IPS-11a (cell line): ENCODE data around the gene ADAP1.
"Not testable (repeated sequence)": the region's sequence is repeated elsewhere in the genome, so short reads cannot be mapped to it uniquely, and the experiment has no call there.

Experiments
- H3K4me3 ChIP-seq: one replicate; pipeline ENCODE4 v1.5.1; 2013; ENCODE audit warnings: low read depth, low read length, control low read depth

ADAP1 gene, protein sequence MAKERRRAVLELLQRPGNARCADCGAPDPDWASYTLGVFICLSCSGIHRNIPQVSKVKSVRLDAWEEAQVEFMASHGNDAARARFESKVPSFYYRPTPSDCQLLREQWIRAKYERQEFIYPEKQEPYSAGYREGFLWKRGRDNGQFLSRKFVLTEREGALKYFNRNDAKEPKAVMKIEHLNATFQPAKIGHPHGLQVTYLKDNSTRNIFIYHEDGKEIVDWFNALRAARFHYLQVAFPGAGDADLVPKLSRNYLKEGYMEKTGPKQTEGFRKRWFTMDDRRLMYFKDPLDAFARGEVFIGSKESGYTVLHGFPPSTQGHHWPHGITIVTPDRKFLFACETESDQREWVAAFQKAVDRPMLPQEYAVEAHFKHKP

DNA sequence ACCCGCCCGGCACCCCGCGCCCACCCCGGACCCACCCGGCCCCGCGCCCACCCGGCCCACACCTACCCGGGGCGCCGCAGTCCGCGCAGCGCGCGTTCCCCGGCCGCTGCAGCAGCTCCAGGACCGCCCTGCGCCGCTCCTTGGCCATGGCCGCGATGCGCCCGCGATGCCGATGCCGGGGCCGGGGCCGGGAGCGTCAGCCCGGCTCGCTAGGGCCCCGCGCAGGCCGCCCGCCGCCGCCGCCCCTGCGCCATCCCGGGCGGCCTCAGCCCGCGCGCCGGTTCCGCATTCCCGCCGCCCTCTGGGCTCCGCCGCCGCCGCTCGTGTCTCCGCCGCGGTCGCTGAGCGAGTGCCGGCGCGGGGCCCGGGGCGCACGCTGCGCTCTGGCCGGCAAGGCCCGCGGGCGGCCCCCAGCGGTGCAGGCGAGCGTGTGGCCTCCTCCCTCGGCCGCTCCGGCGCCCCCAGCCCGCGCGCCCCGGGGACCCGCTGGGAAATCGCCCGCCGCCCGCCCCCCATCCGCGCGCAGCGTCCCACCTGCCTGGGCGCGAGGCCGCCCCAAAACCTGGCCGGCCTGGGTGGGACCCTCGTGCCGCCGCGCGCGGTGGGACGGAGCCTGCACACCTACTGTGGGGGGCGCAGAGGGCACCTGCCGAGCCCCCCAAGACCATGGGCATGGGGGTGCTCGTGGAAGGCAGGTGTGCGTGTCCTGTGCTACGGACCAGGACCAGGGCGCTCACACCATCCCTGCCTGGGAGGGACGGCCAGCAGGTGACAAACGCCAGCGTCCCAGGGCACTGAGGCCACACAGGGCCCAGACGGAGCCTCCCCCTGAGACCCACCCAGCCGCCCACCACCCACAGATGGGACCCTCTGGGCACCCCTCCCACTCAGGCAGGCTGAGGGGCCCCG is at the start of gene ADAP1:
ADAP1 (minus strand) TSS at position 351 of the 909 bp plus-strand sequence; CDS start at position 148, 203 bp downstream.
- peak within 1 kb of the TSS; percentile 33 for H3K4me3 ChIP-seq

DNA sequence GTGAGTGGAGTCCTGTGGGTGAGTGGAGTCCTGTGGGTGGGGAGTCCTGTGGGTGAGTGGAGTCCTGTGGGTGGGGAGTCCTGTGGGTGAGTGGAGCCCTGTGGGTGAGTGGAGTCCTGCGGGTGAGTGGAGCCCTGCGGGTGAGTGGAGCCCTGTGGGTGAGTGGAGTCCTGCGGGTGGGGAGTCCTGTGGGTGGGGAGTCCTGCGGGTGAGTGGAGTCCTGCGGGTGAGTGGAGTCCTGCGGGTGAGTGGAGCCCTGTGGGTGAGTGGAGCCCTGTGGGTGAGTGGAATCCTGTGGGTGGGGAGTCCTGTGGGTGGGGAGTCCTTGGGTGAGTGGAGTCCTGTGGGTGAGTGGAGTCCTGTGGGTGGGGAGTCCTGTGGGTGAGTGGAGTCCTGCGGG is 48.0 kb upstream of the ADAP1 start:
- not testable (repeated sequence) for H3K4me3 ChIP-seq

DNA sequence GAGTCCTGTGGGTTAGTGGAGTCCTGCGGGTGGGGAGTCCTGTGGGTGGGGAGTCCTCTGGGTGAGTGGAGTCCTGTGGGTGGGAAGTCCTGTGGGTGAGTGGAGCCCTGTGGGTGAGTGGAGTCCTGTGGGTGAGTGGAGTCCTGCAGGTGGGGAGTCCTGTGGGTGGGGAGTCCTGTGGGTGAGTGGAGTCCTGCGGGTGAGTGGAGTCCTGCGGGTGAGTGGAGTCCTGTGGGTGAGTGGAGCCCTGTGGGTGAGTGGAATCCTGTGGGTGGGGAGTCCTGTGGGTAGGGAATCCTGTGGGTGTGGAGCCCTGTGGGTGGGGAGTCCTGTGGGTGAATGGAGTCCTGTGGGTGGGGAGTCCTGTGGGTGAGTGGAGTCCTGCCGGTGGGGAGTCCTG is 47.5 kb upstream of the ADAP1 start:
- not testable (repeated sequence) for H3K4me3 ChIP-seq

DNA sequence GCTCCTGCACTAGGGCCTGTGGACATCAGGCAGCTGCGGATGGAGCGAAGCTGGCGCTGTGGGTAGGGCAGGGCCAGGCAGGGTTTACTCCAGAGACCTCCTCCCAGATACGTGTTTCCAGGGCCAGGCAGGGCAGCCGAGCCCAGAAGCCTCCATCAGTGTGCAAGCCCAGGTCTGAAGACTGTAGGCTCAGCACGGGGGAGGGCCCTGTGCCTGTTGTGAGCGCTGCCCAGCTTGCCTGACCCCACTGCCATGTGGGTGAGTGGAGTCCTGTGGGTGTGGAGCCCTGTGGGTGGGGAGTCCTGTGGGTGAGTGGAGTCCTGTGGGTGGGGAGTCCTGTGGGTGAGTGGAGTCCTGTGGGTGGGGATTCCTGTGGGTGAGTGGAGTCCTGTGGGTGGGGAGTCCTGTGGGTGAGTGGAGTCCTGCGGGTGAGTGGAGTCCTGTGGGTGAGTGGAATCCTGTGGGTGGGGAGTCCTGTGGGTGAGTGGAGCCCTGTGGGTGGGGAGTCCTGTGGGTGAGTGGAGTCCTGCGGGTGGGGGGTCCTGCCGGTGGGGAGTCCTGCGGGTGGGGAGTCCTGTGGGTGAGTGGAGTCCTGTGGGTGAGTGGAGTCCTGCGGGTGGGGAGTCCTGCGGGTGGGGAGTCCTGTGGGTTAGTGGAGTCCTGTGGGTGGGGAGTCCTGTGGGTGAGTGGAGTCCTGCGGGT is 46.7 kb upstream of the ADAP1 start:
- H3K4me3 ChIP-seq = not testable (repeated sequence)

DNA sequence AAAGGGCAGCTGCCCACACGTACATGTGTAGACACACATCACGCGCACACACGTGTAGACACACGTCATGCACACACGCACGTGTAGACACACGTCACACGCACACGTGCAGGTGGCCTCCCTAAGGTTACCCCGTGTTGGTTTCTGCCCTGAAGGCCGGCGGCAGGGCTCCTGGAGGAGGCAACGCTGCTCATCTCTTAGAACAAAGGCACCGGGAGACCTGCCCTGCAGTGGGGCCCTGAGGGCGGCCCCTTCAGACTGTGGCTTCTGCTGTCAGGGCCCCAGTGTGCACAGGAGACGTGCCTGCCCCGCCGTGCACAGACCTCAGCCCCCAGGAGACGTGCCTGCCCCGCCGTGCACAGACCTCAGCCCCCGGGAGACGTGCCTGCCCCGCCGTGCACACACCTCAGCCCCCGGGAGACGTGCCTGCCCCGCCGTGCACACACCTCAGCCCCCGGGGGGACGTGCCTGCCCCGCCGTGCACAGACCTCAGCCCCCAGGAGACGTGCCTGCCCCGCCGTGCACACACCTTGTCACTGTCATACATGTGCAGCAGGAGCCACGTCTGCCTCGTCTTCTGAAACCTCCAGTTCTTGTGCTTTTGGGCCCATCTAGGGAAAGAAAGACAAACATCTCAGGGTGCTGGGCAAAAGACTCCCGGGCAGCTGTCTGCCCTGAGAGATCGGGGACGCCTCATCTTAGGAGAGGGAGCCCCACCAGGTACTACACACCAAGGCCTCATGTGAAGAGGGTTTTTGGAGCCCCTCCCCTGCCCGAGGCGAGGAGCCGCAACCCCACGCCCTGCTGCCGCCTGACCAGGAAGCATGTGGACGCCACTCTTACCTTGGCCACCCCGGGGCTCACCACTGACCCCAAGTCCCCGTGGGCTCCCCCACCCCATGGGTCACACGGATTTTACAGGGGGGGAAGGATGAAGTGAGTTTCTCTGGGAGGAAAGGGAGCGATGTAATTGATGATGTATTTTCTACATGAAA is 45.8 kb upstream of the ADAP1 start:
- H3K4me3 ChIP-seq = no peak overlapping the region

DNA sequence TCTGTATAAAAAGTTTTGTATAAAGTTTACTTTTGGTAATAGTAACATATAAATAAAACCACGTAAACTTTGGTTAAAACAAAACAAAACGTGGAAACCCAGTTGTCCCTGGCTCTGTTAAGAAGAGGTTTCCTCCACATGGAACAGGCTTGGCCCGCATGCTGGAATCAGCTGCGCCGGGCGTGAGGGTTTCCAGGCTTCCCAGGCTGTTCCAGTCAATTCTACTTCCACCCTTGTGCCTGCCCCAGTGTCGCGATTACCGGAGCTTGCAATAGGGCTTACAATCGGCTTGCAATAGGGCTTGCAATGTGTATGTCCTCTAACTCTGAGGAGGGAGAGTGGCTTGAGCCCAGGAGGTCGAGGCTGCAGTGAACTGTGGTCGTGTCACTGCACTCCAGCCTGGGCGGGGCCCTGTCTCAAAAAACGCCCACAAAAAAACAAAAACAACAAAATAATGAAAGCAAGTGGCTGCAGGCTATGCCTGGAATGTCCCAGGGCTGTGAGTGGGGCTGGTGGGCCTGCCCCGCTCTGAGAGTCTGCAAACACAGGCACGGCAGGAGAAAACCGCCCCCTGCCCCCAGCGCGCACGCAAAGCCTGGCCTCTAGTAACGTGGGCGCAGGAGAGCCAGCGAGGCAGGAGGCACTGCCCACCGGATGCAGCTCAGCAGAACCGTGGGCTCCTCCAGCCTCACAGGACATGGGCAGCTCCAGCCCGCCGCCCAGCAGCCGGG is 44.8 kb upstream of the ADAP1 start:
- H3K4me3 ChIP-seq = no peak overlapping the region

DNA sequence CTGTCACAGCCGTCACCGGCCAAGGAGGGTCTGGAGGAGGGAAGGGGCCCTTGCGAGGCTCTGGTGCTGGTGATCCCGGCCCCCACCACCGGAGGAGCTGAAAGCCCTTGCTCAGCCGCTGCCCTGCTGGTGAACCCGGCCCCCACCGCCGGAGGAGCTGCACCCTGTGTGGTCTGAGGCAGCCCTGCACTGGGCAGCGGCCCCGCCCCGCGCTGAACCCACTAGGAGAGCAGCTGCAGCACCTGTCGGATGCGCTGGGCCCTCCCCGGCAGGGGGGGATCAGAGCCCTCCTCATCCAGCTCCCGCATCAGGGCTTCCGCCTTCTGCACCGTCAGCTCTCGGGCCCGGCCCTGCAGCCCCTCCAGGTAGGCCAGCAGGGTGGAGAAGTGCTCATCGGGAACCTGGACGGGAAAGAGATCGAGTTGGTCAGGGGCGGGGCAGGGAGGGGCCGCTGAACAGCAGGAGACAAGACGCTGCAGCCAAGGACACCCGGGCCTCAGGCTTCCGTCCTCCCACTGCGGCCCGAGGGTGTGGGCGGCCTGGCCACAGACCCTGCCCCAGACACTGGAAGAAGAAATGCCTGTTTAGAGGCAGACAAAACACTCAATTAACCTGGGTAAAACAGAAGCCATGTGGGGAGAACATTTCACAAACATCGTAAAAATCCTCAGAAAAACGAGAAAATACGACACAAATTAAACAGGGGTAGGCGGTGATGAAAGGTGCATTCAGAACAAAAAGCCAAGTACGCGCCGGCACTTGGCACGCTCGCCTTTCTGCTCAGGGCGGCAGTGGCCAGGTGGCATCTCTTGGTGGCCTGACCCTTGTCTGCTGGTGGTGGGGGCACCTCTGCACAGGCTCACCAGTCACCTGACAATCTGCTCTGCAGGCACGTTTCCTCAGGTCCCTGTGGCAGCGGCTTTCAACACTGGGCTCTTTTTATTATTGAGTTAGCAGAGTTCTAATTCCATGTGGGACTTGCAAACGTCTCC is 43.2 kb upstream of the ADAP1 start:
- no peak overlapping the region for H3K4me3 ChIP-seq

DNA sequence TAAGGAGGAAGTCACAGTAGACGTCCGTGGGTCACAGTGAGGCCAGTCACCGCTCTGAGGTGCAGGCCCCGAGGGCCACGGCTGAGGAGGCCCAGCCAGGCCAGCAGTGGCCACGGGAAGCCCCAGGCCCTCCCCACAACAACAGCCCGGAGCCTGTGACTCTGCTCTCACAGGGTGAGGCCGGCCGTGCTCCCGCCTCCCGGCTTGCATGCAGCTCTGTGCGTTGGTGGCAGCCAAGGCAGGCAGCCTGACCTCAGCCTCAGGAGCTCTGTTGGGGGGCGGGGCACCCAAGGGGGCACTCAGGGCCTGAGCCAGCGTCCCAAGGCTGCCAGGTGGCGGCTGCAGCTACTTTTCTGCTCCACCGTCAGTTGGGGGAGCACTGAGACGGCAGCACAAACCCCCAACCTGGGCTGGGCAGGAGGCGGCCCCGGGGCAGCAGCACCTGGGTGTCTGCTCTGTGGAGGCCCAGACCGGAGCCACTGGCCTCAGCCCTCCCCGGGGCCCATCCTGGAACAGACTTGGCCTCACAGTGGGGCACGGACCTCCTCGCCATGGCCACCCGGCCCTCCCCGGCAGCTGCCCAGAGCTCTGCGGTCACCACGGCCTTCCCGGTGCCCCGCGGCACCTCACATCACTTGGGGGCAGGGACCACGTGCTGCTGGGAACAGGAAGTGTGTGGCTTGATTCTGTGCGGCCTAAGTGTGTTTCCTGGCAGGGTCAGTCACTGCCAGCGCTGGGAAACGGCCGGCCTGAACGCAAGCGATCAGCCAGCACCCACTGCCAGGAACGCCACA is 41.8 kb upstream of the ADAP1 start:
- H3K4me3 ChIP-seq = no peak overlapping the region

DNA sequence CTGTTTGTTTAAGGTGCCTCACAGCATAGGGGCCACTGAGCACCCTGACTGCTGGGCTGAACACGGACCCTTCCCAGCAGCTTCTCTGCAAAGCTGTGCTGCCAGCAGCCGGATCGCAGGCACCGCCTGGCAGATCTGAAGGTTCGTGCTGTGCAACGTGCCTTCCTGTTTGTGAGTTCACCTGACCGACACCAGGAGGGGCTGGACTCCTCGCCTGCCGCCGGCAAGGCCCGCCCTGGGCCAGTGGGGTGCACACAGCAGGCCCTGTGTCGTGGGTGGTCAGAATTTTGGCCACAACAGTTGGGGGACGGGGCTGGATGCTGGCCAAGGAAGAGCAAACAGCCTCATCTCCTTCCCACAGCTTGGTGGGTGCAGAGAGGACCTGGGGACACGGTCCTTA is 41.1 kb upstream of the ADAP1 start:
- no peak overlapping the region for H3K4me3 ChIP-seq

DNA sequence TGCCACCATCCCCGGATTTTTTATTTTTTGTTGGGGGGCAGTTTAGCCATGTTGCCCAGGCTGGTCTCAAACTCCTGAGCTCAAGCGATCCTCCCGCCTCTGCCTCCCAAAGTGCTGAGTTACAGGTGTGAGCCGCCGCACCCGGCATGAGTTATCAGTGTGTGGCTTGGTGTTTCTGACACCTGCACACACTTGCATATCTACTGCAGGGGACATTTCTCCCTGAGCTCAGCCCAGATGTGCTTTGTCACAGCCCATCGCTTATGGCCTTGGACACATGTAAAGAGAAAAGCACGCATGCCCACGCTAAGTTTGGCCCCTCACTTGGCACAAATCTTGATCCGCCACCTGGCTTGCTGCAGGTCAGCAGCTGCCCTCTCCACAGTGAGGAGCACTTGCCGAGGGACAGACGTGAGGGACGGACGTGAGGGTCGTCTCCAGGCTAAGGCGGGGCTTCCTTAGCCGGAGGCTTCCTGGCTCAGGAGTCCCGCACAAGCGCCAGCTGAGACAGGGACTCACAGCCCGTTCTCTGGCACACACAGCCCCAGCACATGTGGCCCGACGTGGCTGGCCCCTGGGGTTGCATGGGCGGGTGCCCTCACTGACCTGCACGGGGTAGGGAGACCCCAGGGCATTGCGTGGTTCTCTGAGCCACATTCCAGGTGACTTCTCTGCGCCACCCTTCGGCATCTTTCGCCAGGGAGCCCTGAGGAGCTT is 40.3 kb upstream of the ADAP1 start:
- H3K4me3 ChIP-seq = no peak overlapping the region

DNA sequence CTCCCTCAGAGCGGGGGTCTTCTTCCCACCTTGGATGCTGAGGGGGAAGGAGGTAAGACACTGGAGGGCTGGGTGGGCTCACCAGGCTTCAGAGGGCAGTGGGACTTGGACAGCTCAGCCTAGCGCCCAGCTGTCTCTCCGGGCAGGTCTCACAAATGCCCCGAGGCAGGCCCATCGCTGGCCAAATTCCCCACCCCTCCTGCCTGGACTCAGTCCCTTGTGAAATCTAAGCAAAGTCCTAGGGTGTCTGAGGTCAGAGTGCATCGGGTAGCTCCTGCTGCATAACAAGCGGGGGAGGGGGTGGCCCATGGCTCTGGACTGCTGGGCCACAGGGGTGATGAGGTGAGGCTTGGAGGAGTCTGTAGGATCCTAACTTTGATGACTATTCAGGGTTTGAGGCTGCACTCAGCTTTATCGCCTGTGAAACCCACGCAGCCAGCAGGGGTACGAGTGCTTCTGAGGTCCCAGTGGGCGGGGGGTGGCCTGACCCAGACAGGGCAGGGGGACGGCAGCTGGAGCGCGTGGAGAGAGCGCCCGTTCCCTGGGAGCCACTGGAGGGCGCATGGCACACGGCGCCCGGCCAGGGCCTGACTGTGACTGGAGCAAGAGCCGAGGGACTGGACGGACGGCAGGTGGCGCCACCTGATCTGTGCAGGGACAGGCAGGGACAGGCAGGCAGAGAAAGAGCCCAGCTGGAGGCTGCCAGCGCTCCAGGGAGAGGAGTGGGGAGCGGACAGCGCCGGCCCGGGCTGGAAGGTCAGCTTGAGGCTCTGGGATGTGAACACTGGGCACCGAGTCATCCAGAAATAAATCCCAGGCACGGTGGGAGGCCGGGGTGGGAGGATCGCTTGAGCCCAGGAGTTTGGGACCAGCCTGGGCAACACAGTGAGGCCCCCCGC is 38.5 kb upstream of the ADAP1 start:
- H3K4me3 ChIP-seq = no peak overlapping the region

DNA sequence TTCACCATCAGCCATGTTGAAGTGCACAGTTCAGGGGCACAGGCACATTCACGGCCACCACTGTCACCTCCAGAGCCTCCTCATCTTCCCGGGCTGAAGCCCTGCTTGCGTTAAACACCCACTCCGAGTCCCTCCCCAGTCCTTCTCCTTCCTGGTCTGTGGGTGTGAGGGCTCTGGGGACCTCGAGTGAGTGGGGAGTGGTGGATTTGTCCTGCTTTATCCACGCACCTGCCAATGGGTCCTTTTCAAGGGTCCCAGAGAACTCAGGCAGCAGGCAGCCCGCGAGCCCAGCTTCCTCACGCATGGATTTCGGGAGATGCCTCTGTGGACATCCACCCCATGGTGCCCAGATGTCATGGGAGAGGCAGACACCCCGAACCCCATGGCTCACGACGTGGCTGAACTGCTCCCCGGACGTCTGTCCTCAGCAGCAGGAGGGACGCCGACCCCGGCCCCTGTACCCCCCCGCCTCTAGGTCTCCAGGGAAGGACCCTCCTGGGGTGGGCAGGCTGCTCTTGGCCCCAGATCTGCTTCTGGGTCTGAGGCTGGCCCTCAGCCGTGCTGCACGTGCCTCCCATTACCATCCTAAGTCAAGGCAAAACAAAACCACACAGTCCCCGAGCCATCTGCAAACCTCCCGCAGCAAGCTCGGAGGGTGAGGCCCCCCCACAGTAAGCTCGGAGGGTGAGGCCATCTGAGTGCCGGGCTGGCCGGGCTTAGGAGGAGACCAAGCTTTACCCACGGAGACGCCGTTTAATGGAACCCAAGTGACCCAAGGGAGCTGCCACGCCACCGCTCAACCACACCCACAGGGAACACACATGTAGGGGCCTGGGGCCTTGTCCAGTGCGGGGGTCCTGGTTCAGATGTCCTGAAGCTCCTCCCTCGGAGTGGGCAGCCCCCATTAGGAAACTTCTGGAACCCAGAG is 37.5 kb upstream of the ADAP1 start:
- no peak overlapping the region for H3K4me3 ChIP-seq

DNA sequence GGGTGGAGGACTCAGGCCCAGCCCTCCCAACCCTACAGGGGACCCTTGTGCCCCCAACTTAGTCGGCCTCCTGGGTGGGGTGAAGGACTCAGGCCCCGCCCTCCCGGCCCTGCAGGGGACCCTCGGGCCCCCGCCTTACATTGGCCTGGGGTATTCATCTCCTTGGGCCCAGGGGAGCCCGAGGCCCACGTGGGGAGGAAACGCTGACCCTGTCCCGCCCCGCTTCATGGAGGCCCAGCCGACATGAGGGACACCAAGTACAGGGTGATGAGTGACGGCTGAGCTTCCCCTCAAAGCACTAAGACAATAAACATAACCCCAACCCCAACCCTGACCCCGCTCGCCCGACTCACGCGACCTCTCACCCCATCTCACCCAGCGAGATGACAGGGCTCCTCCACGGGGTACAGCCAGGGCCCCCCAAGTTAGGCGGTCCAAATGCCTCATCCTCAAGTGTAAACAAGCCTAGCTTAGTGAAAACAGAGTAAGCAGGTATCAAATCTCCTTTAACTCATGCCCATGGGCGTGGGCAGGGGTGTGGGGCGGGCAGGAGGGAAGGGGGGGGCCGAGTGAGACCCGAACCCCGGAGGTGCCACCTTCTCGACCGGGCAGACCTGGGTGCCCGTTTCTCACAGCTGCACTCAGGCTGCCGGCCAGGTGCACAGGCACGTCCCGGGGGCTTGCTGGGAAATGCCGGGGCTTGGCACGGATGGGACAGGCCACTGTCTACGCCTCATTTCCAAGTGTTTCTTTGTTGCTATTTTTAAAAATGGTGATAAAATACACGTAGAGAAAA is 36.7 kb upstream of the ADAP1 start:
- no peak overlapping the region for H3K4me3 ChIP-seq

DNA sequence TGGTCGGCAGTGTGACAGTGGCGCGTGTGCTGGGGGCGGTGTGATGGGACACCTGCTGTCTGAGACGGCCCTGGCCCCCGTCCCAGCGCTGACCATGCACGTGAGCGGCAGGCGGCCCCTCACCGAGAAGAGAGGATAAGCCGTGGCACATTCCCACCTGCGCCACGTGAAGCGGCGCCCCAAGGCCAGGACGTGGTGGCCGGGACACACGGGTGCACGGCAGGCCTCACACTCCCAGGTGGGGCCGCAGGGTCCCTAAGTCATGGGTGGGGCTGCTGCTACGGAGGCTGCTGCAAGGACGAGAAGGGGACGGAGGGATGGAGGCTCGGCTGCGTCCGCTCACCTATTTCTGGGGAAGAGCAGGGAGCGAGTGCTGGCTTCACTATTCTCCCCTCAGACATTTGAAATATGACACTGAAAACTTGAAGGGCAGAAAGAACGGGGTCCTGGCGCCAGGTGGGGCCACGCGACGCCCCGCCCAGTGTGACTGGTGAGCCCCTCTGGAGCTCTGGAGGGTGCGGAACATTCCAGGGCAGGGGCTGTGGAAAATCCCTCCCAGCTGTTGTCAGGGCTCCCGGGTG is 36.0 kb upstream of the ADAP1 start:
- H3K4me3 ChIP-seq = no peak overlapping the region
